HG02678 (cell line): Measurements from ENCODE around the gene GTSE1.

Experiments used
- ATAC-seq: cut with Tn5 transposase; IDR thresholded peaks from one replicate; pipeline ENCODE4 v1.9.1; 2021; ENCODE audit warnings: mild to moderate bottlenecking, moderate library complexity; ENCODE audit not compliant: unreplicated experiment

GTSE1 gene

DNA sequence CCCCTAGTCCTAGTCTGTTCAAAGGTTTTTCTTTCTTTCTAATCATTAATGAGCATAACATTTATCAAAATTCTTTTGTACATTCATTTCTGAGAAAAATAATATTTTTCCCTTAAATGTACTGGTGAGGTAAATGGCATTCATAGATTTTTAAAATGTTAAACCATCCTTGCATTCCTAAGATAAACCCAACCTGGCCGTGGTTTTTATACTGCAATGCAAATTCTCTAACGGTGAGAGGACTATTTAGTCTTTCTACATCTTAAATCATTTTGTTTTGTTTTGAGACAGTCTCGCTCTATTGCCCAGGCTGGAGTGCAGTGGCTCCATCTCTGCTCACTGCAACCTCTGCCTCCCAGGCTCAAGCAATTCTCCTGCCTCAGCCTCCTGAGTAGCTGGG lies 79.4 kb downstream of the GTSE1 start:
- ATAC-seq, result no peak

DNA sequence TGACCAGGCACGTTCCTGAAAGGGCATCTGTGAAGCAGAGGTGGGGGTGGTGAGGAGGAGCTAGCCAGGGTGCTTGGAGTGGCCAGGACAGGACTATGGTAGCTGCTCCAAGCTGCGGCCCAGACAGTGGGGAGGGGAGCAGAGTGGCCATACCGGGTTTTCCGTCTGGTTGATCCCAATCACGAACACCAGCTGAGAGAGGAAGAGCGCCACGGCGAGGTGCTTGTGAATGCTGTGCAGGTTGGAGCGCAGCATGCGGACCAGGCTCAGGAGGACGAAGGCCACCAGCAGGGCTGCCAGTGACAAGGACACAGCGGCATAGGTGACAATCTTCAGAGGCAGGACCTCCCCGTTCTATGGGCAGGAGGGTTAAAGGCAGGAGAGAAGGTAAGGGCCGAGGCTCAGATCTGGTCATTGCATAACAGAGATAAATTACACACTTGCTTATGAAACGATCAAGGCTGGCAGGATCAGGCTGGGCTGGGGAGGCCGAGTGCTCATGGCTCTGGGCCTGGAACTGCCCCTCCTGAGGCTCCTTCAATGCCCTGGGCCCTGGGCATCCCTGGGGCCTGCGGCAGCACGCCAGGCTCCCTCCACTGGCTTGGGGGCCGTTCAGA lies 80.3 kb downstream of the GTSE1 start:
- no peak for ATAC-seq

DNA sequence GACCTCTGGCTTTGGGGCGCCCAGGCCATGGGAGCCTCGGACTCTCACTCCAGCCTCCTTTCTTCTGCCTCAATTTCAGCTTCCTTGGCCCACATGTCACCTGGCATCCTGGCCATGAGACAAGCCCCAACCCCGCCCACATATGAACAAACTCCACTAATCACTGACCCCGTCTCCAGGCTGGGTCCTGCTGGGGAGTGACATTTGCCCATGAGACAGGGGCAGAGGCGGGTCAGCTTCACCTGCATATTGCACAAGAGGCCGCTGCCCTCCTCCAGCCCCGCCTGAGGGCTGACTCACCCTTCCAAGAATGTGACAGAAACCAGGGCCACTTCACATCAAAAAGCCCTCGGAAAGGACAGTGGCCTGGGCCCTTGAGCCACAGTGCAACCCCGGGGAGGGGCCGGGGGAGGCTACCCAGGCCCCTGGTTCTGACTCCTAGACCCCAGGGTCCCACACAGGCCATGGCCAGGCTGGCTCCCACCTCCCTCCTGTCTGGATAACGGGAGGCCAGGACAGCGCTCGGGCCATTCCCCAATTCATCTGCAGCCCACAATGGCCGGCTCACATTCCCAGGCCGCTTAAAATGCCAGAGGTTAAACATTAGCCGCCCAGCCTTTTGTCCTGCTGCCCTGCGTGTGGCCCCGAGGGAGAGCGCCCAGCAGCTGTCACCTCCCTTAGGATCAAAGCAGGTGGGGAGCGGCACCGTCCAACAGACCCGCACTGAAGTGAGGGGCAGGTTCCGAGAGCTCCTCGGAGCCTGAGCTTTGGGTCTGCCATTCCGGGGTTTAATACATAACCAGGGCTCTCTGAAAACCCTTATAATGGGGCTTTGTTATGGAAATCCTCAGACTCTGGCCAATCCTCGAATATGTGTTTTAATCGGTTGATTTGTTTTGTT lies 81.1 kb downstream of the GTSE1 start:
- no peak for ATAC-seq

DNA sequence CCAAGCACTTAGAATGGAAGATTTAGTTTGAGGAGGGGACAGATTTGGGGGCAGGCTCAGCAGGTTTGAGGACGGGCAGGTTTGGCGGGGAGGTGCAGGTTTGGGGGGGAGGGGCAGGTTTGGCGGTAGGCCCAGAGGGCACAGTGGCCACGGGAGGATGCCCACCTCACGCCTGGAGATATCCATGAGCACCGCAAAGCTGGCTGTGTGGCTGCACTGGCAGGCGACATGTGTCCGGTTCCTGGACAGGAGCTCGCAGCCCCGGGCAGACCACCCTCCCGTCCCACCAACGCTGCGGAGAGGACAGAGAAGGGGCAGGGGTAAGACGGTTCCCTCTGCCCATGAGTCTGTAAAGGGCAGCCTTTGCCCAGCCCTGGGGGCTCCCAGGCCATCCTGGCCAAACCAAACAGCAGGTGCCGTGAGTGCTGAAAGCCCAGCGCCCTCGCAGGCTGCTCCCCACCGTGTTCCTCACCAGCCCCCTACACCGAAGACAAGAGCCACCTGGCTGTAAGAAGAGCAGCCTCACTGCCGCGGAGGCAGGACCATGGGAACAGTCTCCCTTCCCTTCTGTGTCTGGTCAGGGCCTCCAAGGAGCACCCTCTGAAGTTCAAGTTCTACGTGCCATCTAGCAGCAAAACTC lies 81.9 kb downstream of the GTSE1 start:
- ATAC-seq, result no peak

DNA sequence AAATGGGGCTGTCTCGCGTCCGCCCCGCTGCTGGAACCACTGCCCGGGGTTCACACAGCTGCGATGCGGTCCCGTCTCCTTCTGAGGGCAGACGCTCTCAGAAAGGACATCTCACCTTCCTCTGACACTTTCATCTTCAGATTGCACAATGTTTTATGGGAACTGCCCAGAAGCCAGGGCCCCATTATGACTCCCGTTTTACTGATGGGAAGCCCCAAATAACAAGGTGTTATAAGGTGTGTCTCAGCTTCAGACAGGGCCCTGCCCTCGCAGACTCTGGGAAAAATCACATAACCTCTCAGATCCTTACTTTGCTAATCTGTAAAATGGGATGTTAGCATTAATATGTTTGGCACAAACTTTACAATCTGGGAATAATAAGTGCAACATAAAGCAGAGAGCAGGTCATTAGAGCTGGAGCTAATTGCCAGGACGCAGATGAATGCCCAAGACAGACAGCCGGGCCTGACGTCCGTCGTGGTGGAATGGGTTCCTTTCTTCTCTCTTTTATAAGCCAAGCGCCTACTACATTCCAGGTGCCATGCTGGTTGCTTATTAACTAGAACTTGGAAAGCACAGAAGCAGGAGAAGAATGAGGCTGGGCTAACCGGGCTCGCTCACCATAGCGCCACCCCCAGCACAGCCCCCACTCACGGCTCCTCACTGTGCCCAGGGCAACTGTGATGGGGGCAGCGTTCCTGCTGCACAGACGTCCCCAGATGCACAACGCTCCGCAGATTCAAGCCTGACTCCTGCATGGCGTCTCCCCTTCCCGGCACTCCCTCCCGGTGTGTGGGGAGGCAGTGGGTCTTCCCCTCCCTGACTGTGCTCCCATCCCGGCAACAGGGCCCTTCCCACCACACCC lies 82.6 kb downstream of the GTSE1 start:
- no peak for ATAC-seq

DNA sequence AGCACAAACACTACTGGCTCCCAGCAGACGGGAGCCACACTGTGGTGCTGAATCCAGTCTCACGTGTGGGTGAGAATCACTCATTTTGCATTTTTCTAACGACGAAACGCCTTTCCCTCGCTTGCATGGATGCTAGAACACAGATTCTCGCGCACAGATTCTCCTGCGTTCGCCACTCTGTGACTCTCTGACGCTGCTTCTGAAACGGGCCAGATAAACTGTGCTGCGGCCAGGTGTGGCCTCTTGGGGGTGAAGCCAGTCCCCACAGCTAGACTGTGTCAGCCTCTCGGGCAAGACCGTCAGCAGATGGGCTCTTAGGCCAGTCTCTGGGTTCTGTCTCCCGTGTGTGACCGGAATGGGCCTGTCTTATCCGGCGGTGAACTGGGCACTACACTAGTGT lies 83.4 kb downstream of the GTSE1 start:
- no peak for ATAC-seq
